ENCODE results near the gene ECT2L.
A peak's percentile ranks its signal among the peaks of the same experiment; 100 is the strongest.

DNA sequence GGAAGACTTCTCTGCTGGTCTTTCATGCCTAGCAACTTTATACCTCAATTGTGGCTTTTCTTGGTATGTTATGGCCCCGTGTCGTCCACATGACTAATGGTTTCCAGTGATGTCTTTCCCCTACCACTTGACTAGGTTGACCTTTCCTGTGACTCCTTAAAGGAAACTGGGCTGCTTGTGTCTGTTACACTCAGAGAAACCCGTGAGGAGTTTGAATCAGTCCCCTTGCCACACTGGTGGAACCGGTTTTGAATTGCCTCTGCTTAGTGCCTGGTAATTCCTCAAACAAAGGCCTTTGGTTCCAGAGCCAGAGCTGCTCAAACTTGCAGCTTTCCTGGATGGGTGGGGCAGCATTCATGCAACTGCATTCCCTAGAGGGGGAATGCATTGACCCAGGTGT is 21.9 kb downstream of the ECT2L start:
- no peak for TF ChIP-seq CTCF (conservative IDR thresholded peaks at IDR 0.05; ENCODE audit: low read depth, low read length)
- TF ChIP-seq RAD21 (IDR thresholded peaks at IDR 0.05; ENCODE audit: low read length) = no peak
- TF ChIP-seq CEBPB (IDR thresholded peaks at IDR 0.05; ENCODE audit: low read depth, low read length) = no peak
- no peak for TF ChIP-seq POLR2A (IDR thresholded peaks at IDR 0.05; ENCODE audit: low read depth, low read length)
- TF ChIP-seq SMC3 (IDR thresholded peaks at IDR 0.05; ENCODE audit: low read depth, low read length) = no peak
- no peak for TF ChIP-seq CHD1 (IDR thresholded peaks at IDR 0.05; ENCODE audit: low read depth, low read length)
- TF ChIP-seq USF2 (IDR thresholded peaks at IDR 0.05; ENCODE audit: low read depth, low read length) = peak; percentile 26; the same call in 1 of the 2 replicates
- no peak for TF ChIP-seq ELK1 (IDR thresholded peaks at IDR 0.05; ENCODE audit: borderline replicate concordance, low read depth, low read length)
- TF ChIP-seq MXI1 (IDR thresholded peaks at IDR 0.05; ENCODE audit: borderline replicate concordance, low read depth, low read length) = no peak
